HG02759 (cell line): ENCODE measurements around the gene DNASE1L3.
"Not testable (repeated sequence)": the region's sequence is repeated elsewhere in the genome, so short reads cannot be mapped to it uniquely, and the experiment has no call there.

Source experiments
- ATAC-seq: cut with Tn5 transposase; IDR thresholded peaks from one replicate; pipeline ENCODE4 v1.9.1; 2021; ENCODE audit warnings: mild to moderate bottlenecking, moderate library complexity; ENCODE audit not compliant: unreplicated experiment

DNASE1L3 gene

GRCh38 chr3:58202917-58203360 lies 7.8 kb downstream of the DNASE1L3 start:
- peak; percentile 75 for ATAC-seq

- ATAC-seq, result not testable (repeated sequence)
Measured at GRCh38 chr3:58201451-58201850, 9.3 kb downstream of the DNASE1L3 start.

- no peak for ATAC-seq
Measured at GRCh38 chr3:58200846-58201355, 9.9 kb downstream of the DNASE1L3 start.

- no peak for ATAC-seq
Measured at GRCh38 chr3:58200121-58200709, 10.6 kb downstream of the DNASE1L3 start.

- no peak for ATAC-seq
Measured at GRCh38 chr3:58198804-58199203, 12.0 kb downstream of the DNASE1L3 start.

- ATAC-seq, result no peak
Measured at GRCh38 chr3:58198362-58198761, 12.4 kb downstream of the DNASE1L3 start.

- ATAC-seq, result no peak
Measured at GRCh38 chr3:58197588-58197987, 13.2 kb downstream of the DNASE1L3 start.

GRCh38 chr3:58193682-58194407 lies 16.9 kb downstream of the DNASE1L3 start:
- no peak for ATAC-seq

GRCh38 chr3:58192069-58192468 lies 18.7 kb downstream of the DNASE1L3 start:
- ATAC-seq, result no peak

GRCh38 chr3:58191361-58191991 lies 19.3 kb downstream of the DNASE1L3 start:
- ATAC-seq, result no peak

- no peak for ATAC-seq
Measured at GRCh38 chr3:58190882-58191281, 19.9 kb downstream of the DNASE1L3 start.

GRCh38 chr3:58190291-58190690 lies 20.5 kb downstream of the DNASE1L3 start:
- ATAC-seq, result no peak

GRCh38 chr3:58189691-58190090 lies 21.1 kb downstream of the DNASE1L3 start:
- no peak for ATAC-seq

- ATAC-seq, result no peak
Measured at GRCh38 chr3:58188921-58189451, 21.8 kb downstream of the DNASE1L3 start.

- ATAC-seq, result no peak
Measured at GRCh38 chr3:58188173-58188564, 22.6 kb downstream of the DNASE1L3 start.

- no peak for ATAC-seq
Measured at GRCh38 chr3:58184982-58185360, 25.8 kb downstream of the DNASE1L3 start.

- ATAC-seq, result no peak
Measured at GRCh38 chr3:58184309-58184981, 26.3 kb downstream of the DNASE1L3 start.

- no peak for ATAC-seq
Measured at GRCh38 chr3:58183891-58184290, 26.9 kb downstream of the DNASE1L3 start.

GRCh38 chr3:58183221-58183620 lies 27.6 kb downstream of the DNASE1L3 start:
- no peak for ATAC-seq

- no peak for ATAC-seq
Measured at GRCh38 chr3:58180940-58181587, 29.7 kb downstream of the DNASE1L3 start.
